Measurements from ENCODE around the gene GON4L. TPM values are rescaled to one million over a fixed set of nuclear protein-coding genes. Genes with fewer than 3 reads are reported as not detected.

Gene GON4L
- total and polyA plus RNA-seq, 2 of the 4 experiments (the other 2 are of a cell fraction) = 21.2 to 30.3 TPM

DNA sequence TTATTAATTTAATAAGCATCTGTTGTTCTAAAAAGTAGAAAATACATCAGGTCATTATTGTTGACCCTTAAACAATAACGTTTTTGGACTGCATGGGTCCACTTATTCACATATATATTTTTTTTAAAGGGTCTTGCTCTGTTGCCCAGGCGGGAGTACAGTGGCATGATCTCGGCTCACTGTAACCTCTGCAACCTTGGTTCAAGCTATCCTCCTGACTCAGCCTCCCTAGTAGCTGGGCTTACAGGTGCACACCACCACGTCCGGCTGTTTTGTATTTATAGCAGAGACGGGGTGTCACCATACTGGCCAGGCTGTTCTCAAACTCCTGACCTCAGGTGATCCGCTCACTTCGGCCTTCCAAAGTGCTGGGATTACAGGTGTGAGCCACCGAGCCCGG, 115.1 kb downstream of the GON4L start:
- ATAC-seq (ENCODE audit: low read depth) (no peak), DNase-seq (no peak)
- Histone ChIP-seq H3K9me1 (ENCODE audit: insufficient read depth, low read length) (peaks cover 3% of the 10 kb centered on the region; the same call in 1 of the 2 replicates), H3K36me3 (ENCODE audit: control insufficient read depth, insufficient read depth, low read length) (peaks cover 11% of the 10 kb centered on the region), H3K14ac (replicated peaks; ENCODE audit: low read depth, low read length) (no peak overlapping the region), H2BK15ac (ENCODE audit: low read depth, low read length) (no peak overlapping the region), H3K4ac (ENCODE audit: low read depth, low read length) (no peak overlapping the region), H4K8ac (ENCODE audit: low read depth in 2 of 2, low read length in 2 of 2) (no peak overlapping the region), H3K4me3 (ENCODE audit: insufficient read depth, low read depth, low read length) (no peak overlapping the region), H2BK20ac (ENCODE audit: low read depth, low read length) (no peak overlapping the region), H4K5ac (ENCODE audit: low read depth, low read length) (no peak overlapping the region), H2AFZ (replicated peaks; ENCODE audit: low read length, poor library complexity) (no peak overlapping the region), H3K56ac (ENCODE audit: extremely low read depth, insufficient read depth, low read length) (no peak overlapping the region), H2AK9ac (replicated peaks; ENCODE audit: low read depth, low read length, poor library complexity) (no peak overlapping the region), H3K4me2 (ENCODE audit: low read depth, low read length) (no peak overlapping the region), H3K27ac (ENCODE audit: insufficient read depth, low read length) (no peak overlapping the region), H3K9ac (ENCODE audit: low read depth, low read length) (no peak overlapping the region), H3K23ac (ENCODE audit: low read depth, low read length) (no peak overlapping the region), H2BK5ac (ENCODE audit: low read depth, low read length, poor library complexity, severe bottlenecking) (no peak overlapping the region), H2AK5ac (ENCODE audit: low read depth, low read length) (no peak overlapping the region), H3K27me3 (ENCODE audit: control insufficient read depth, insufficient read depth, low read length) (no peaks in the 10 kb centered on the region), H3K18ac (ENCODE audit: low read depth, low read length) (no peak overlapping the region), H3K4me1 (ENCODE audit: control insufficient read depth, insufficient read depth, low read length) (no peaks in the 10 kb centered on the region), H4K91ac (ENCODE audit: insufficient read depth, low read depth, low read length) (no peak overlapping the region), H2BK120ac (ENCODE audit: low read depth, low read length) (no peak overlapping the region), H3K9me3 (ENCODE audit: control insufficient read depth, insufficient read depth, low read length) (no peaks in the 10 kb centered on the region), H4K20me1 (ENCODE audit: insufficient read depth, low read length) (no peaks in the 10 kb centered on the region), H3K79me1 (ENCODE audit: low read depth in 1 of 2, low read length in 2 of 2) (0 out of 4 replicates have a peak, but pooled peaks cover 3% of the 10 kb centered on the region in 2 experiments)
- in situ Hi-C loops (cut with MboI; ENCODE audit: low sequenced_read_pairs) = no loop called here
- TF ChIP-seq, protein P1, sequence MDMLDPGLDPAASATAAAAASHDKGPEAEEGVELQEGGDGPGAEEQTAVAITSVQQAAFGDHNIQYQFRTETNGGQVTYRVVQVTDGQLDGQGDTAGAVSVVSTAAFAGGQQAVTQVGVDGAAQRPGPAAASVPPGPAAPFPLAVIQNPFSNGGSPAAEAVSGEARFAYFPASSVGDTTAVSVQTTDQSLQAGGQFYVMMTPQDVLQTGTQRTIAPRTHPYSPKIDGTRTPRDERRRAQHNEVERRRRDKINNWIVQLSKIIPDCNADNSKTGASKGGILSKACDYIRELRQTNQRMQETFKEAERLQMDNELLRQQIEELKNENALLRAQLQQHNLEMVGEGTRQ (IDR thresholded peaks at IDR 0.05; ENCODE audit: low read depth, low read length) = no peak
- TF ChIP-seq BHLHE40 (IDR thresholded peaks at IDR 0.05; ENCODE audit: low read depth, low read length) (no peak), MAFK (IDR thresholded peaks at IDR 0.05; ENCODE audit: low read depth, low read length) (no peak), CEBPB (IDR thresholded peaks at IDR 0.05; ENCODE audit: low read depth, low read length) (no peak), MXI1 (IDR thresholded peaks at IDR 0.05; ENCODE audit: borderline replicate concordance, low read depth, low read length) (no peak), NFE2L2 (IDR thresholded peaks at IDR 0.05; ENCODE audit: low read depth, low read length) (no peak)
- POLR2A ChIA-PET (ENCODE audit: unreplicated experiment) = no interaction called here
- CTCF ChIA-PET = no interaction called here
- WGBS, 2 experiments (ENCODE audit: extremely low coverage in 2 of 2, insufficient read length in 1 of 2) = 82% methylated on average over 7 of the region's 10 CpGs; no CpG with 5 or more reads in 1 of the 2 experiments
- BruUV-seq (replicated peaks) = no TSS peak
- dilution Hi-C loops (cut with HindIII; ENCODE audit: low sequenced_read_pairs, unreplicated experiment) = no loop called here
- intact Hi-C loops (cut with micrococcal nuclease) = no loop called here

Measured in IMR-90 (cell line).